ENCODE data around the gene LRRC75A.

Gene LRRC75A

GRCh38 chr17:16419074-16419928, 72.7 kb downstream of the LRRC75A start:
- CTCF ChIA-PET, result interaction anchor here (0.8 to 3.4 kb wide), 5 partner anchors 8 to 55 kb away, joined by 3 to 26 read pairs (median 4); no protein-coding TSS in a partner anchor
- peak; percentile 38 for DNase-seq (ENCODE audit: low read depth, low spot score)
- peak overlapping the region; percentile 27 for H3K4me3 ChIP-seq (ENCODE audit: low read depth, low read length)
- TF ChIP-seq CTCF (IDR thresholded peaks at IDR 0.05; ENCODE audit: insufficient read depth, low read length, missing control alignments), result no peak
- POLR2A ChIA-PET, result interaction anchor here (0.5 to 3.2 kb wide), 7 partner anchors 9 to 976 kb away, joined by 3 to 27 read pairs (median 6); partner anchors contain the start of gene UBB

- POLR2A ChIA-PET, result interaction anchor here (0.6 to 3.2 kb wide), 5 partner anchors 9 to 37 kb away, joined by 3 to 27 read pairs (median 6); partner anchors contain the start of gene UBB
- H3K4me3 ChIP-seq (ENCODE audit: low read depth, low read length), result no peak overlapping the region
- no peak for DNase-seq (ENCODE audit: low read depth, low spot score)
- CTCF ChIA-PET, result interaction anchor here (0.8 to 3.4 kb wide), 4 partner anchors 9 to 36 kb away, joined by 3 to 26 read pairs (median 4); no protein-coding TSS in a partner anchor
- TF ChIP-seq CTCF (IDR thresholded peaks at IDR 0.05; ENCODE audit: insufficient read depth, low read length, missing control alignments), result no peak
Observed at GRCh38 chr17:16418685-16419068, 73.3 kb downstream of the LRRC75A start.

- POLR2A ChIA-PET, result interaction anchor here (1.6 to 3.2 kb wide), 3 partner anchors 11 to 36 kb away, joined by 6 to 27 read pairs (median 8); partner anchors contain the start of gene UBB
- no peak for TF ChIP-seq CTCF (IDR thresholded peaks at IDR 0.05; ENCODE audit: insufficient read depth, low read length, missing control alignments)
- CTCF ChIA-PET, result interaction anchor here (1.4 to 3.4 kb wide), 3 partner anchors 10 to 23 kb away, joined by 4 to 26 read pairs (median 4); no protein-coding TSS in a partner anchor
- no peak overlapping the region for H3K4me3 ChIP-seq (ENCODE audit: low read depth, low read length)
- DNase-seq (ENCODE audit: low read depth, low spot score), result no peak
Observed at GRCh38 chr17:16417896-16418684, 73.9 kb downstream of the LRRC75A start.

- ChIA-PET POLR2A (interaction anchor here (1.6 to 3.2 kb wide), 2 partner anchors 21 to 35 kb away, joined by 8 to 27 read pairs; partner anchors contain the start of gene UBB), CTCF (interaction anchor here (1.4 to 3.4 kb wide), 3 partner anchors 9 to 20 kb away, joined by 4 to 26 read pairs (median 5); no protein-coding TSS in a partner anchor)
- DNase-seq (ENCODE audit: low read depth, low spot score), result no peak
- no peak overlapping the region for H3K4me3 ChIP-seq (ENCODE audit: low read depth, low read length)
- no peak for TF ChIP-seq CTCF (IDR thresholded peaks at IDR 0.05; ENCODE audit: insufficient read depth, low read length, missing control alignments)
Observed at GRCh38 chr17:16417399-16417798, 74.6 kb downstream of the LRRC75A start.

- POLR2A ChIA-PET, result interaction anchor here (1.2 to 2.2 kb wide), 3 partner anchors 23 to 35 kb away, joined by 5 to 8 read pairs (median 6); partner anchors contain the start of gene UBB
- DNase-seq (ENCODE audit: low read depth, low spot score), result no peak
- H3K4me3 ChIP-seq (ENCODE audit: low read depth, low read length), result peak within 1 kb of the TSS; percentile 64
- peak; percentile 22 for TF ChIP-seq CTCF (IDR thresholded peaks at IDR 0.05; ENCODE audit: insufficient read depth, low read length, missing control alignments)
- CTCF ChIA-PET, result interaction anchor here (0.9 to 3.2 kb wide), 6 partner anchors 9 to 106 kb away, joined by 3 to 13 read pairs (median 4); no protein-coding TSS in a partner anchor
Observed at GRCh38 chr17:16415031-16415924, 76.7 kb downstream of the LRRC75A start, which contains the start of gene TRPV2. TSS of gene TRPV2 (plus strand) at chr17:16415571. CDS start at chr17:16417669, 2,098 bp downstream.
